PC-3 (cell line): ENCODE results near the gene JAZF1. TPM values are rescaled to one million over a fixed set of nuclear protein-coding genes. Genes with fewer than 3 reads are reported as not detected.

Experiments
- ATAC-seq: fragments of 200-7000 bp; cut with Tn5 transposase; 2 replicates; pipeline ENCODE4 v1.9.1; 2020; ENCODE audit warnings: mild to moderate bottlenecking, moderate library complexity
- BruUV-seq: library from RNA; stranded (reverse); fragments of 400-500 nt; replicated peaks from 2 replicates; lab custom pipeline; 2021; lab: Mats Ljungman, UMichigan
- CTCF ChIA-PET: fragments of 300-600 bp; sonication (Branson Sonifier 250); formaldehyde crosslinking; loops from one replicate; lab custom pipeline; 2022; ENCODE audit warnings: antibody characterized with exemption; lab: Charles Lee
- POLR2A ChIA-PET: fragments of 300-600 bp; sonication (Branson Sonifier 250); formaldehyde crosslinking; loops from one replicate; lab custom pipeline; 2022; ENCODE audit warnings: antibody characterized with exemption; ENCODE audit not compliant: unreplicated experiment; lab: Charles Lee
- DNase-seq: peaks from one replicate; pipeline ENCODE4 v3.0.0-alpha.2; 2015
- H2AFZ ChIP-seq: fragments of 300-600 bp; sonication (generic); 2 replicates; pipeline ENCODE4 v1.6.0; 2016; ENCODE audit warnings: antibody characterized with exemption, low read length
- H3F3A ChIP-seq: fragments of 300-600 bp; sonication (generic); one replicate; pipeline ENCODE4 v1.6.0; 2017; ENCODE audit warnings: antibody characterized with exemption, low read length, control low read depth, mild to moderate bottlenecking; ENCODE audit not compliant: unreplicated experiment
- H3K27ac ChIP-seq: fragments of 300-600 bp; sonication (generic); 2 replicates; pipeline ENCODE4 v1.5.1; 2016; ENCODE audit warnings: mild to moderate bottlenecking, low read length
- H3K27me3 ChIP-seq: fragments of 300-600 bp; sonication (generic); 2 replicates; pipeline ENCODE4 v1.6.1; 2016; ENCODE audit warnings: low read length, mixed read lengths
- H3K36me3 ChIP-seq: fragments of 300-600 bp; sonication (generic); 2 replicates; pipeline ENCODE4 v1.6.1; 2016; ENCODE audit warnings: low read depth, mixed run types, low read length, mixed read lengths
- H3K4me1 ChIP-seq: fragments of 300-600 bp; sonication (generic); 2 replicates; pipeline ENCODE4 v1.5.1; 2016; ENCODE audit warnings: low read length; ENCODE audit not compliant: insufficient read depth
- H3K4me2 ChIP-seq: fragments of 300-600 bp; sonication (generic); 2 replicates; pipeline ENCODE4 v1.6.0; 2016; ENCODE audit warnings: low read length
- H3K4me3 ChIP-seq: fragments of 300-600 bp; sonication (generic); 2 replicates; pipeline ENCODE4 v1.5.1; 2016; ENCODE audit warnings: mild to moderate bottlenecking, low read length, mixed read lengths
- H3K79me2 ChIP-seq: fragments of 300-600 bp; sonication (generic); 2 replicates; pipeline ENCODE4 v1.6.1; 2017; ENCODE audit warnings: low read length, mixed read lengths
- H3K9ac ChIP-seq: fragments of 300-600 bp; sonication (generic); 2 replicates; pipeline ENCODE4 v1.6.0; 2016; ENCODE audit warnings: mild to moderate bottlenecking, low read length
- H3K9me2 ChIP-seq: fragments of 300-600 bp; sonication (generic); replicated peaks from 2 replicates; pipeline ENCODE4 v1.6.1; 2016; ENCODE audit warnings: mixed run types, low read length, mixed read lengths
- H3K9me3 ChIP-seq: fragments of 300-600 bp; sonication (generic); 2 replicates; pipeline ENCODE4 v1.6.1; 2016; ENCODE audit warnings: low read length, mixed read lengths
- H4K20me1 ChIP-seq: fragments of 300-600 bp; sonication (generic); 2 replicates; pipeline ENCODE4 v1.6.1; 2016; ENCODE audit warnings: low read length, mixed read lengths
- CTCF ChIP-seq: fragments of 300-600 bp; sonication (generic); conservative IDR thresholded peaks from 2 replicates; pipeline ENCODE4 v1.5.1; 2017; ENCODE audit warnings: antibody characterized with exemption, low read depth, mild to moderate bottlenecking, low read length
- EZH2 ChIP-seq: fragments of 300-600 bp; sonication (generic); IDR thresholded peaks from one replicate; pipeline ENCODE4 v1.6.1; 2017; ENCODE audit warnings: antibody characterized with exemption, mild to moderate bottlenecking, low read length; ENCODE audit not compliant: unreplicated experiment
- EZH2phosphoT487 ChIP-seq: fragments of 300-600 bp; sonication (generic); IDR thresholded peaks from 2 replicates; pipeline ENCODE4 v1.6.1; 2018; ENCODE audit warnings: mild to moderate bottlenecking, antibody characterized with exemption, low read length, borderline replicate concordance
- intact Hi-C: fragments of 100-400 bp; cut with micrococcal nuclease; formaldehyde crosslinking; loops from 2 replicates; pipeline ENCODE4 v1.9.0; 2023
- total RNA-seq: library from RNA; depleted of rRNA; stranded (reverse); fragments of >200 nt; gene quantifications from 2 replicates; pipeline ENCODE4 v1.2.3, GENCODE V29; 2014

Gene JAZF1
- total RNA-seq, 1 experiment from 2014 or later = 2.3 TPM

DNA sequence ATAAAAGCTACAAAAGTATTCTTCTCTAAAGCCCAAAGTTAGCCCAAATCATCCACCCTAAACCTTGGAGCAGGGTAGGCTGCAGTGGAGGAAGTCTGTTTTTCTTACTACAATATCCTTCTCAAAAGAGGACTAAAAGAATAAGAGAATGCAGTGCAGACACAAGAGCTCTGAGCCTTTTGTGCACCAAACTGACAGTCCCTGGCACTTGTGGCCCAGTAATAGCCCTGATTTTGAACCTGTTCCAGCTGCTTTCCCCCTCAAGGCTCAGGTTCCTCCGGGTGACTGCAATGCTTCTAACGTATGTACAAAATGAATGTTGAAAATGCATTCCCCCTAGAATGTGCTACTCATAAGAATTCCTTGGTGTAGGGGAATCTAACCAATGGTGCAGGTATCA lies 154.4 kb downstream of the JAZF1 start:
- CTCF ChIA-PET = no interaction called here
- intact Hi-C loops = no loop called here

DNA sequence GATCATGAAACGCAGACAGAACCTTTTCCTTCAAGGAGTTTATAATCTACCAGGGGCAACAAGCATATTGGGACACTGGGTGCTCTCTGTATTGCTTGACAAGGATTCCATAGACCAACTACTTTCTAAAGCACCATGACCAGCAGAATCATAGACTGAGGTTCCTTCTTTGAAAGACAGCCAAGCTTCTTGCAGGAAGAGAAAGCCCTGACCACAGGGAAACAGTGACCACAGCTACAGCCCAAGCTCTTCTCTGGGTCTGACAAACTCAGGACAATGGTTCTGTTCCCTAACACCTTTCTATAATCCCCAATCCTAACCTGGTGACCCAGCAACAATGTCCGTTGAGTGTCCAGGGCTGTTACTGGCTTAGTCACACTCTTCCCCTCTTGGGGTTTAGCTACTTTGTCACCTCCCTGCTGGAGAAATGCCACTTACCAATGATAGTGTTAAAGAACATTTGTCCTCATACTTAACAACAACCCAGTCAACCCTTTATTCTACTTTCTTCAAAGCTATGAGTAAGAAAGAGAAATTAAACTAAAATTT lies 155.7 kb downstream of the JAZF1 start:
- no peak for ATAC-seq
- Histone ChIP-seq H3K9me2 (no peaks in the 10 kb centered on the region), H3K4me1 (peaks cover 4% of the 10 kb centered on the region; the same call in 1 of the 2 replicates), H3F3A (no peaks in the 10 kb centered on the region), H3K9me3 (no peaks in the 10 kb centered on the region), H2AFZ (no peak overlapping the region), H3K79me2 (no peaks in the 10 kb centered on the region), H3K36me3 (no peaks in the 10 kb centered on the region), H3K4me2 (no peak overlapping the region), H3K9ac (no peak overlapping the region), H3K27me3 (no peaks in the 10 kb centered on the region), H3K27ac (no peak overlapping the region), H4K20me1 (no peaks in the 10 kb centered on the region), H3K4me3 (no peak overlapping the region)
- no TSS peak for BruUV-seq
- intact Hi-C loops = loop anchor here (5.0 kb wide), 3 partner anchors 67 to 338 kb away; no protein-coding TSS in a partner anchor
- CTCF ChIA-PET = no interaction called here
- TF ChIP-seq EZH2phosphoT487 (no peak), EZH2 (no peak), CTCF (no peak)
- DNase-seq = no peak
- POLR2A ChIA-PET = no interaction called here

More for the DNA sequence above, 154.4 kb downstream of the JAZF1 start:
- H3K27me3 ChIP-seq = no peaks in the 10 kb centered on the region
- POLR2A ChIA-PET = no interaction called here
- no peak overlapping the region for H2AFZ ChIP-seq
- TF ChIP-seq EZH2 (no peak), CTCF (no peak), EZH2phosphoT487 (no peak)
- H3K4me1 ChIP-seq = no peaks in the 10 kb centered on the region
- no peaks in the 10 kb centered on the region for H3K9me2 ChIP-seq
- no peaks in the 10 kb centered on the region for H3F3A ChIP-seq
- no peaks in the 10 kb centered on the region for H3K79me2 ChIP-seq
- BruUV-seq = no TSS peak
- no peak overlapping the region for H3K27ac ChIP-seq
- H3K36me3 ChIP-seq = no peaks in the 10 kb centered on the region
- ATAC-seq = no peak
- no peak overlapping the region for H3K4me3 ChIP-seq
- no peak overlapping the region for H3K4me2 ChIP-seq
- no peaks in the 10 kb centered on the region for H4K20me1 ChIP-seq
- H3K9ac ChIP-seq = no peak overlapping the region
- no peaks in the 10 kb centered on the region for H3K9me3 ChIP-seq
- no peak for DNase-seq

GRCh38 chr7:28020302-28020940 lies 160.2 kb downstream of the JAZF1 start:
- CTCF ChIA-PET = interaction anchor here (0.5 to 1.0 kb wide), 4 partner anchors 41 to 247 kb away, joined by 3 read pairs; no protein-coding TSS in a partner anchor
- Histone ChIP-seq H3K79me2 (no peaks in the 10 kb centered on the region), H2AFZ (peak overlapping the region; percentile 69), H3K4me1 (peaks cover 11% of the 10 kb centered on the region), H3K4me3 (no peak overlapping the region; the same call in 1 of the 2 replicates), H3K27ac (no peak overlapping the region), H3K27me3 (no peaks in the 10 kb centered on the region), H4K20me1 (no peaks in the 10 kb centered on the region), H3K9ac (no peak overlapping the region), H3K36me3 (no peaks in the 10 kb centered on the region), H3F3A (no peaks in the 10 kb centered on the region), H3K9me2 (no peaks in the 10 kb centered on the region), H3K4me2 (peak overlapping the region; percentile 72), H3K9me3 (no peaks in the 10 kb centered on the region)
- POLR2A ChIA-PET = interaction anchor here (0.6 kb wide), 1 partner anchor 67 kb away, joined by 3 read pairs; no protein-coding TSS in a partner anchor
- no TSS peak for BruUV-seq
- ATAC-seq (peak; percentile 93), DNase-seq (peak; percentile 82)
- intact Hi-C loops = loop anchor here (1.0 to 5.0 kb wide), 8 partner anchors 58 to 824 kb away; no protein-coding TSS in a partner anchor
- peak; percentile 89 for TF ChIP-seq CTCF
- no peak for TF ChIP-seq EZH2
